GM18499 (cell line): ENCODE data around the gene TTC7B.

Experiments
- ATAC-seq: cut with Tn5 transposase; IDR thresholded peaks from one replicate; pipeline ENCODE4 v1.9.1; 2021; ENCODE audit warnings: moderate number of reproducible peaks; ENCODE audit not compliant: insufficient read depth, unreplicated experiment

The TTC7B gene

DNA sequence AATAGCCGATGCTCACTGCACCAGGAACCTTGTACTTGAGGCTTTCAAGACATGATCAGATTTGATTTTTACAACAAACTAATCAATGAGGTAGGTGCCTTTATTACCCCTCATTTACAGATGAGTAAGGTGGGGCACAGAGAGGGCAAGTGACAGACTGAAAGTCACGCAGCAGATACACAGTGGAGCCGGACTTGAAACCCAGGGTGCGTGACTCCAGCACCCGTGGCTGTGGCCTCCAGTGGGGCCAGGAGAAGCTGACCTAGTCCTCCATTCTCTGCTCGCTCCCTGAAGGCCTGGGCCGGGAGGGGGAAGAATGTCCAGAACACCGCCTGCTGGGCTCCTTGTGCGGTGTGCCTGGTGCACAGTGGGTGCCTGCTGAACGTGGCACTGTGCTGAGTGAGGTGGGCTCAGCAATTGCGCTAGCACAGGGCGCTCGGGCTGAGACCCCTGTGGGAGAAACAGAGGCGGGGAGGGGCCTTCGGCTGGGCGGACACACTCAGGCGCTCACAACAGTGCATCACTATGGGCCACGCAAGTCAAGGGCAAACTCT, 294.2 kb downstream of the TTC7B start:
- ATAC-seq = no peak

- no peak for ATAC-seq
Measured at GRCh38 chr14:90521084-90521929, 294.9 kb downstream of the TTC7B start.

DNA sequence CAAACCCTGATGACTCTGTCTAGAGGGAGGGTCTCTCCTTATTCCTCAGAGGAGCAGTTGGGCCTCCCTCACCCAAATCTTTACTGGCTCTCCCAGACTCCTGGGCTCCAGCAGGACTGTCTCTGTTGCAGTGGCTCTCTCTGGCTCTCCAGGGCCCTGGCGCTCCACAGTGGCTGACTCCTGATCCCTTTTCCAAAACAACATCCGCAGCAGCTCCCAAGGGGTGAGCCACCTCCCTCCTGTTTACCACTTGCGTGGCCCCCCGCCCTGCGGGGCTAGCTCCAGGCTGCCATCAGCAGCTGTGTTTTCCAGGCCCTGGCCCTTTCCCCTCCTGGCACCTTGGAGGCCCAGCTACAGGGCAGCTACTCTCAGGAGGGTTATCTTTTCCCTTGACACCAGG, 295.9 kb downstream of the TTC7B start:
- ATAC-seq = no peak

DNA sequence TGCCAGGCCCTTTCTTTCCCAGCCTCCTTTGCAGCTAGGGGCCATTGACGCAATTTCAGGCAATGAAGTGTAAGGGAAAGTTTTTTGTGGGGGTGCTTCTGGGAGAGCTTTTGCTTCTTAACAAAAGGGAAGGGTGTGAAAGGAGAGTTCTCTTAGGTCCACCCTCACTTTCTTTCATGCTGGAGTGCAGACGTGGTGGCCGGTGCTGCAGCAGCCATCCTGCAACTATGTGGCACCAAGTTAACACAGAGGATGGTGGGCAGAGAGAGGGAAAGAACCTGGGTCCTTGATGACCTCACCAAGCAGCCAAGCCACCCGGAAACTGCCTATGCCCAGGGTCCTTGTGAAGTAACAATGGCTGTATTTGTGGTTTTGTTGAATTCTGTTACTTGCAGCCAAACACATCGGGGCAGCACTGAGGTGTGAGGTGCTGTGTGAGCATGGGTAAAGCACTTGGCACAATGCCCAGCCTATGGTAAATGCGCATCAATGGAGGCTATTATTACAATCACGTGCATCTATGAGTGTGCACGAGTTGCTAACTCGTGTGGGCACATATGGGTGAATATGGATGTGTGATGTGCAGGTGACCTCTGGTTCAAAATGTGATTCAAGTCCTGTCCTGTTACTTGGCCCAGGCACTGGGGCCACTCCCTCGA, 296.8 kb downstream of the TTC7B start:
- ATAC-seq = no peak

DNA sequence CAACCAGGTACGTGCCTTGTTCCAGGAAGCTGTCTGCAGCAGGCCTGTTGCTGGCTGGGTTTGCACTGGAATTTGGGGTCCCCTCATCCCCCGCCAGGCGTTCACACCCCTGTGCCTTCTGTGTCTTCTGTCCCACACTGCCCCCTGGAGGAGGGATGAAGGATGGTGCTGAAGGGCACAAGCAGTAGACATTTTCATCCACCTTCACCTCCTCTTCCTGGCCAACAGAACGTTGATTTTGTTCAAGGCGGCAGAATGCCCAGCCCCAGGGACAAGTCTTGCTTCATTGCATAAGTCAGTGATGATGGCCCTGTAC, 297.3 kb downstream of the TTC7B start:
- no peak for ATAC-seq

- no peak for ATAC-seq
Measured at GRCh38 chr14:90518069-90518940, 297.9 kb downstream of the TTC7B start.

DNA sequence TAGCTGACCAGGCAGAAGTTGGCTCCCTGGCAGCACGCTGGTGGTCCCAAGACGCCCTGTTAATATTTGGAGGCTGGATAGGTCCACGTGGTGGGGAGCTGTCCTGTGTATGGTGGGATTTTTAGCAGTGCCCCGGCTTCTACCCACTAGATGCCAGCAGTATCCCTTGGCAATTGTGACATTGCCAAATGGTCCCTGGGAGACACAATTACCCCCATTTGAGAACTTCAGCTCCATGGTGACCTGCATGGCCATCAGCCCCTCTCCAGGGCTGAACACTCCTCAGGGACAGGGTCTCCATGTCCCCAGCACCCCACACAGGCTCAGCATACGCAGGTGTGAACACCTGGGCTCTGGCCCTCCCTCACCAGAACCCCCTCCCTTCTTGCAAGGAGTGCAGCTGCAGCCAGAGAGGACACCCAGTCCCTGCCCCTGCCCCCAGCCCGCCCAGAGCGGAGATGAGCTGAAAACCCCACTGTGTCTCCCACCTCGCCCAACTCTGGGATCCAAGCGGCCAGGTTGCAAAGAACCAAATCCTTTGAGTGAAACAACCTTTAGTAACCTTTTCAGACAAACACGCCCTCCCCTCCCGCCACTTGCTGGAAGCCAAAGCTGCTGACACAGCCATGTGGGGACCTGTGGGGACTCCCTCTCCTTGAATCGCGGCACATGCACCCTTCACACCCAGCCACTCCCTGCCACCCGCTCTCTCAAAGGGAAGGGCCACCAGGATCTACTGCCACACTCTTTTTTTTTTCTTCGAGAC, 299.0 kb downstream of the TTC7B start:
- ATAC-seq = no peak

GRCh38 chr14:90514566-90514965, 301.7 kb downstream of the TTC7B start:
- ATAC-seq = no peak

GRCh38 chr14:90514015-90514398, 302.2 kb downstream of the TTC7B start:
- ATAC-seq = no peak

DNA sequence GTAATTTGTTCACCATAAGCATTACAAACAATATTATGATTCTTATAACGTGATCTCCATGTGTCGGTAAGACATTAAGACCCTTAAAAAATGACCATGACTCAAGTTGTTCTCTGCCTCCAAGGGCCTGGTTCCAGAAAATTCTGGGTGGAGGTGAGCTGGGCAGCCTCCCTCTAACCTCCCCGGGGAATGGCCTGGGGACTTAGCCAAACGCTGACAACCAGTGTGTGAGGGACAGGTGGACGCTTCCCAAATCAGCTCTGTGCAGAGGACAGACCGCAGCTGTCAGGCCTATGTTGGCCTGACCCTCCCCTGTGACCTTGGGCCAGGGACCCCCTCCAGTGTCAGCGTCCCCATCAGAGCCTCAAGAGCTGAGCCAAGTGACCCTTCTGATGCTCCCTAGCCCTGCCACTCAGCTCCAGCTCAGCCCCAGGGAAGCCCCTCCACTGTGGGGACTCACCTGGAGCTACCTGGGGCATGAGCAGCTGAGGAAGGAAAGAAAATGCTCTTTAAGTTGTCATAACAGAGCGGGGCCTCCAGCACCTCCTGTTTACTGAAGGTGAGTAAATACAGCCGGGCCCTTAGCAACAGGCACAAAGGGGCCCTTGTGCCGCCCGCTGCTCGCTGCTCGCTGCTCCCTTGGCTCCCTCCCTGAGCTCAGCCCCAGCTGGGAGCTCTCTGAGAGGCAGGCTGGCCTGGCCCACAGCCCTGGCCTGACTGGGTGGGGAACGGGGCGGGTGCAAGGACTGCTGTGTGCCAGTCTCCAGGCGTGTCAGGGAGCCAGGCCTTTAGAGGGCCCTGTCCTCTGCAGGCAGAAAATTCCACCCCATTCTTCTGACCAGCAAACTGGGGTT, 302.8 kb downstream of the TTC7B start:
- no peak for ATAC-seq

GRCh38 chr14:90512329-90512991, 303.8 kb downstream of the TTC7B start:
- ATAC-seq = no peak

DNA sequence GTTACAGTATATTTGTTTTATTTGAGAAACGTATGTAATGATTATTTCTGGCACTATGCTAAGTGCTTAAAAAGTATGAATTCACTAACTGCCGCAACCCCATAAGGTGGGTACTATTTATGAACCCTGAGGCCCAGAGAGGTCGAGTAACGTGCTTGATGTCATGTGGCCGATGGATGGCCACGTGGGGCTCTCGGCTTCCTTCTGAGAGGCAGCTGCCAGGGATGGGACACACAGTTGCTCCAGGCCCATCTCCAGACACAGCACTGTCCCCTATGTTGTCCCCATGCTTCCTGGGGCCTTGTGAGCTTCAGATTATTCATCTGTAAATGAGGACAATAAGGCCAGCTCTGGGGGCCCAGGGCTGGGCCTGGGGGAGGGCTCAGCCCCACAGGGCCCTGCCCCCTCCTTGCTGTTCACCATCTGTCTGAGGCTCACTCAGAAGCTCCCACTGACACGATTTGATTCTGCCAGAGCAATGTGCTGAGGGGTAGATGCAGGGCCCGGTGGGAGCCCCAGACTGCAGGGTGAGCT, 304.4 kb downstream of the TTC7B start:
- no peak for ATAC-seq

GRCh38 chr14:90511252-90511651, 305.0 kb downstream of the TTC7B start:
- ATAC-seq = no peak

DNA sequence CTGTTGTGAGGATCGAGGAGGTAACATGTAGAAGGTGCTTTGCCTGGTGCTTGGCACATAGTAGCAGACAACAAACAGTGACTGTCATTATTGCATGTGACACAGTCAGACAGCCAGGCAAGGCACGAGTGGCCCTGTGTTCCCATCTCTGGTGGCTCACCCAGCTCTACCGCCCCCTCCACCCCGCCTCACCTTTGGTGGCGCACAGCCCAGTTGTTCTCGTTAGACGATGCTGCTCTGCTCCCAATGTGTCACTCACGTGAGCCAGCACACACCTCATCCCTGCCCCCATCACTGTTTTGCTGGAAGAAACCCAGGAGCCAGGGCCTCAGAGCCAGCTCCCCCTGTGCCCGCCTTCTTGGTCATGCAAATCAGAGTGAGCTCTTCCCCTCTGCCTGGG, 306.1 kb downstream of the TTC7B start:
- ATAC-seq = no peak

DNA sequence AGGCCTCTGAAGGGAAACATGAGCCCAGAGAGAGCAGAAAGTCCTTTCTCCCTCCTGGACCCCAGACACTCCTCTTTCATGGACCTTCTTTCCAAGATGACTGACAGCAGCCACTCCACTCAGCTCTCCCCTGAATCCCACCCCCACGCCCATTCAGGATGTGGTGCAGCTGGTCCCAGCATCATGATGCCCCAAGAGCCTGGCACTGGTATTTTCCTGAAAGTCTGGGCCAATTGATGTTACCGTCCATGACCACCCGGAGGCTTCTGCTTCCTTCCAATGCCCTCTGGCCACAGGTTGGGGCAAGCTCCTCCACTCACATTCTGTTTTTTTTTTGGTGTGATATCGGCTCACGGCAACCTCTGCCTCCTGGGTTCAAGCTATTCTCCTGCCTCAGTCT, 306.8 kb downstream of the TTC7B start:
- no peak for ATAC-seq

- no peak for ATAC-seq
Measured at GRCh38 chr14:90508536-90509254, 307.5 kb downstream of the TTC7B start.

DNA sequence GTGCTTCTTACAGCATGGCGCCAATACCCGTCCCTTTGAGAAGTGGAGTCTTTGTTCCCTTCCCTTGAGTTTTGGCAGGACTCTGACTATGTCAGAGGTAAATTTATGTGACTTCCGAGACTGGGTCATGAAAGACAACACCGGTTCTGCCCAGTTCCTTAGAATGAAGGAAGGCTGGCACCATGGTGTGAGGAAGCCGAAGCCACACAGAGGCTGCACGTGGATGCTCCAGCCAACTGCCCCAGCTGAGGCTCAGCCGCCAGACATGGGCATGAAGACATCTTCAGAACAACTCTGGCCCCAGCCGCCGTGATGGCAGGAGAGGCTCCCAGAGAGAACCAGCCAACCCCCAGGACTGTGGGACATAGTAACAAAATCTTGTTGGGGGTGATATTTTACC, 308.2 kb downstream of the TTC7B start:
- ATAC-seq = no peak

- no peak for ATAC-seq
Measured at GRCh38 chr14:90507428-90507827, 308.8 kb downstream of the TTC7B start.
